Type B pancreatic cell (in vitro differentiated cells): Measurements from ENCODE around the gene DAB2IP. TPM values are rescaled to one million over a fixed set of nuclear protein-coding genes. Genes with fewer than 3 reads are reported as not detected.

Experiments used
- DNase-seq: peaks from one replicate; pipeline ENCODE4 v3.0.0; 2021; ENCODE audit warnings: mixed read lengths; ENCODE audit not compliant: unreplicated experiment; ENCODE audit errors: extremely low spot score
- H3K27ac Mint-ChIP-seq: 2 replicates; pipeline ENCODE4 v1.8.0; 2021; ENCODE audit warnings: mild to moderate bottlenecking, mixed read lengths
- H3K27me3 Mint-ChIP-seq: 2 replicates; pipeline ENCODE4 v1.8.0; 2021; ENCODE audit warnings: mixed read lengths
- H3K36me3 Mint-ChIP-seq: 2 replicates; pipeline ENCODE4 v1.8.0; 2021; ENCODE audit warnings: mixed read lengths
- H3K4me1 Mint-ChIP-seq: one replicate; pipeline ENCODE4 v1.8.0; 2021; ENCODE audit warnings: mixed read lengths; ENCODE audit not compliant: unreplicated experiment
- H3K4me3 Mint-ChIP-seq: 2 replicates; pipeline ENCODE4 v1.8.0; 2021; ENCODE audit warnings: mild to moderate bottlenecking, mixed read lengths
- H3K9me3 Mint-ChIP-seq: 2 replicates; pipeline ENCODE4 v1.8.0; 2021; ENCODE audit warnings: mixed read lengths
- total RNA-seq: library from RNA; stranded (reverse); gene quantifications from 2 replicates; pipeline ENCODE4 v1.2.1, GENCODE V29; 2021; ENCODE audit warnings: low replicate concordance
- TF ChIP-seq, protein P1 (sequence below): fragments of 200-600 bp; sonication (generic); conservative IDR thresholded peaks from 2 replicates; pipeline ENCODE4 v1.5.0; 2021; ENCODE audit warnings: antibody characterized with exemption, mild to moderate bottlenecking

The DAB2IP gene
- total RNA-seq, 1 donor from 2014 or later: 57.2 TPM

DNA sequence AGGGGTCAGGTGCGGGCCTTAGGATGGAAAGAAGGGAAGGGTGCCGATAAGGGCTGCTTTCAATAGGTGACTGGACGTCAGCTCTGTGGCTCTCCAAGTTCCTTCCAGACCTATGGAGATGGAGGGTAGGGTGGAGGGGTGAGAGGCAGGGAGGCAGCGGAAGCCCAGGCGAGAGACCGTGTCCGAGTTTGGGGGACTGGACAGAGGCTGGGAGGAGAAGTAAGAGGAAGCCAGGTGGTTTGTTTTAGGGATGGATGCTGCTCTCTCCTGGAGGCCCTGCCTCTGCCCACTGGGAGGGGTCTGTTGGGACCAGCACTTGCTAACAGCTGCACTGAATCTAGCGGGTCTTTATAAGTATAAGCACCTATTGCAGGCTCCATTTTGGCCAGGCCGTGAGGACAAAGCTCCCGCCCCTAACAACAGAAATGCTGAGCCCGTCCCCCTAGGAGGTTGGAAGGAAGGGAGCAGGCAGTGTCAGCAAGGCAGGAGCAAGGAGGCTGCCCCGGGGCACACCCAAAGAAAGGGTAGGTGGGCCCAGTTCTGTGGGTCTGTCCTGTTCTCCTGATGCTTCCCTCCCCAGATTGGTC is 167.5 kb downstream of the DAB2IP start:
- Mint-ChIP-seq H3K9me3 (no peaks in the 10 kb centered on the region), H3K4me3 (no peak overlapping the region), H3K27ac (no peak overlapping the region), H3K36me3 (no peaks in the 10 kb centered on the region), H3K27me3 (peaks cover 19% of the 10 kb centered on the region), H3K4me1 (peaks cover 45% of the 10 kb centered on the region)
- TF ChIP-seq, protein P1, sequence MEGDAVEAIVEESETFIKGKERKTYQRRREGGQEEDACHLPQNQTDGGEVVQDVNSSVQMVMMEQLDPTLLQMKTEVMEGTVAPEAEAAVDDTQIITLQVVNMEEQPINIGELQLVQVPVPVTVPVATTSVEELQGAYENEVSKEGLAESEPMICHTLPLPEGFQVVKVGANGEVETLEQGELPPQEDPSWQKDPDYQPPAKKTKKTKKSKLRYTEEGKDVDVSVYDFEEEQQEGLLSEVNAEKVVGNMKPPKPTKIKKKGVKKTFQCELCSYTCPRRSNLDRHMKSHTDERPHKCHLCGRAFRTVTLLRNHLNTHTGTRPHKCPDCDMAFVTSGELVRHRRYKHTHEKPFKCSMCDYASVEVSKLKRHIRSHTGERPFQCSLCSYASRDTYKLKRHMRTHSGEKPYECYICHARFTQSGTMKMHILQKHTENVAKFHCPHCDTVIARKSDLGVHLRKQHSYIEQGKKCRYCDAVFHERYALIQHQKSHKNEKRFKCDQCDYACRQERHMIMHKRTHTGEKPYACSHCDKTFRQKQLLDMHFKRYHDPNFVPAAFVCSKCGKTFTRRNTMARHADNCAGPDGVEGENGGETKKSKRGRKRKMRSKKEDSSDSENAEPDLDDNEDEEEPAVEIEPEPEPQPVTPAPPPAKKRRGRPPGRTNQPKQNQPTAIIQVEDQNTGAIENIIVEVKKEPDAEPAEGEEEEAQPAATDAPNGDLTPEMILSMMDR: no peak
- no peak for DNase-seq

DNA sequence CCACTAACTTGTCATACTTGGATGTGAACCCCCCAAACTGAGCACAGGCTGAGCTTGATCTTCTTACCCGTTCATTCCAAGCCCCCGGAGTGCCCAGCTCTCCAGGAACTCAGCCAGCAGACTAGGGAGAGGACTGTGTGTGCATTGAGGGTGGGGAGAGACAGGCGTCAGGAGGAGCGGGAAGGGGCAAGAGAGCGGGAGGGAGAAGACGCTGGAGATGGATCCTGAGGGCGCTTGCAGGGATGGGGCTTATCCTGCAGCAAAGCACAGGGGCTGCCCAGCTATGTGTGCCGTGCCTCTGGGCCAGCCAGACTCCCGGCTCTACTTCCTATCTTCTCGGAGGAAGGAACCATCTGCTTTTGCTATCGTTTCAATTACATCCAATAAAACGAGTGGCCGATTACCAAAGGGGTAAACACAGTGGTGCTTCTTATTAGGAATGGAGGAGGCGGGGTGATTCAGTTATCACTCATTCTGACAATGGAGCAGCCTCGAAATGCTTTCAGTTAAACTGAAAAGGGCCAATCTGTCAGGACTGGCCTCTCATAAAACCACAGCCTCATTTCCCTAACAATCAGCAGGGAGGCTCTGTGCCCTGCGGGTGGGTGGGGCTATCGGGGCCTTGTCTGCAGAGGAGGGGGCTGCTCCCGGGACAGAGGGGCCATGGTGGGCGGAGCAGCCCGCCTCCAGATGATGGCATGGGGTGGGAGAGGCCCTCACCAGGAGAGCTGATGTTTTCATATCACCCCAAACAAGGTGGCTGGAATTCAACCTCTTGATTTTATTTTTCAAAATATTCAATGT is 168.2 kb downstream of the DAB2IP start:
- Mint-ChIP-seq H3K4me1 (peaks cover 45% of the 10 kb centered on the region), H3K27me3 (peaks cover 19% of the 10 kb centered on the region), H3K9me3 (no peaks in the 10 kb centered on the region), H3K4me3 (peak overlapping the region; percentile 59), H3K36me3 (no peaks in the 10 kb centered on the region), H3K27ac (no peak overlapping the region)
- no peak for DNase-seq
- TF ChIP-seq, protein P1: no peak

DNA sequence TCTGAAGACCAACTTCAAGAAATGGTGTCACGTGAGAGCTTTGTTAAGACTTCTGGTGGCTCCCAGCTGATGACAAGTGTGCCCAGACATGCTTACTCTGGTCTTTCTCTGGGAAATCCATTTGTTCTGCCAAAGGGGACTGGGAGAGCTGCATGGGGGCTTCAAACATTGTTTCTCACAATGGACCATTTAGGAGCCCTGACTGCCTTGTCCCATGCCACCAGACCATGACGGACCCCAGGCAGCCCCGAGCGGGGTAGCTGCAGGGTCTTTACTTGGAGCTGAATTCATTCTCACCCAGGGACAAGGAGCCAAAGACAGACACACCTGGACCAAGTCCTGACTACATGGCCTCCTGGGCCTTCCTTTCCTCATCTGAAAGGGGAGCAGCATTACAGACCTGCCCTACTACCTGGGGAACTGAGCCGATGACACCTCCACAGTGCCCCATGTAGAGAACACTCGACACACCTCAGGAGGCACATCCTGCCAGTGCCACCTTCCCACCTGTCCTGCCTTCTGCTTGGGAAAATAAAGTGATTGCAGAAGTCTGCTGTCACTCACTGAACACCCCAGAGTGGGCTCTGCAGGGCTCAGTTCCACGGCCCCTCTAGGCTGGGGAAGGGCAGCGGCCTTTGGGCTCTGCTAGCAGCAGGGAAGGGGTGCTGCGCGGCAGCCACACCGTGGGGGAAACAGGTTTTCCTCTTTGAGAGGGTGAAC is 169.0 kb downstream of the DAB2IP start:
- Mint-ChIP-seq H3K27me3 (peaks cover 19% of the 10 kb centered on the region), H3K27ac (no peak overlapping the region), H3K4me1 (peaks cover 43% of the 10 kb centered on the region), H3K4me3 (no peak overlapping the region), H3K36me3 (no peaks in the 10 kb centered on the region), H3K9me3 (no peaks in the 10 kb centered on the region)
- TF ChIP-seq, protein P1: no peak
- DNase-seq: no peak

DNA sequence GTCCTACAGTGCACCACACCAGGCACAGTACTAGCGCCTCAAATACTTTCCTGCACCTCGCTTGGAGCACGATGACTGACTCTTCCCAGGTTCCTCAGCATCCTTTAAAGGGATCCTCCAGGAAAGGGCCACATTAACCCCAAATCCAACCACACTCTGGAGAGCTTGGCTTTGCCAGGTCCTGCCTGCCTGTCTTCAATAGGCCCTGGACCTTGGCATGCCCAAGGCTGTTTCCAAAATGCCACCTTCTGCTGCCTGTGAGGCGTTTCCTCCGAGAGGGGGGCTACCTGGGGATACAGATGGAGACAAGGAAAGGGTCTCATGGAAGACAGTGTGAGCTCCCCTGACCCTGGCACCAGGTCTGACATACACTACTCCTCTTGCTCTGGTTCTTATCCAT is 169.9 kb downstream of the DAB2IP start:
- no peaks in the 10 kb centered on the region for H3K36me3 Mint-ChIP-seq
- H3K4me3 Mint-ChIP-seq: peak overlapping the region; percentile 22
- H3K27me3 Mint-ChIP-seq: peaks cover 19% of the 10 kb centered on the region

More for the DNA sequence above, 169.9 kb downstream of the DAB2IP start:
- Mint-ChIP-seq H3K27ac (no peak overlapping the region), H3K4me1 (peaks cover 34% of the 10 kb centered on the region), H3K9me3 (no peaks in the 10 kb centered on the region)
- TF ChIP-seq, protein P1: no peak
- peak; percentile 39 for DNase-seq
